CD4-positive, alpha-beta T cell (primary cell): ENCODE measurements around the gene RAD9A. TPM values are rescaled to one million over a fixed set of nuclear protein-coding genes. Genes with fewer than 3 reads are reported as not detected.

Experiments
- ATAC-seq: fragments of 200-7000 bp; cut with Tn5 transposase; one replicate; pipeline ENCODE4 v1.10.0; 2022; ENCODE audit warnings: mild to moderate bottlenecking; ENCODE audit not compliant: poor library complexity
- CTCF ChIA-PET: fragments of 350-600 bp; sonication (Branson Sonifier 250); formaldehyde crosslinking; loops from one replicate; lab custom pipeline; 2021; ENCODE audit warnings: antibody characterized with exemption, inconsistent platforms; lab: Charles Lee
- POLR2A ChIA-PET: fragments of 350-600 bp; sonication (Branson Sonifier 250); formaldehyde crosslinking; loops from one replicate; lab custom pipeline; 2021; ENCODE audit warnings: antibody characterized with exemption, inconsistent platforms; lab: Charles Lee
- DNase-seq, 14 experiments: peaks; one replicate each; pipeline ENCODE4 v3.0.0-alpha.2; 2013 to 2020; ENCODE audit warnings: mixed read lengths in 2 of 14
- H3K27ac ChIP-seq, 2 donors: one replicate each; pipeline versions ENCODE4 v1.5.1 to v1.7.0; 2013; ENCODE audit warnings: low read length in 2 of 2, low read depth in 1 of 2, mild to moderate bottlenecking in 1 of 2
- H3K27me3 ChIP-seq, 2 experiments: 1 replicate in 1 of 2; 2 replicates in 1 of 2; pipeline versions ENCODE4 v1.6.1 to v1.7.0; 2013; ENCODE audit warnings: low read length in 2 of 2, control low read depth in 1 of 2, mild to moderate bottlenecking in 1 of 2, moderate library complexity in 1 of 2; ENCODE audit not compliant: insufficient read depth in 2 of 2, control insufficient read depth in 1 of 2
- H3K36me3 ChIP-seq: one replicate; pipeline ENCODE4 v1.6.1; 2013; ENCODE audit warnings: low read length, control low read depth; ENCODE audit not compliant: insufficient read depth
- H3K4me1 ChIP-seq: one replicate; pipeline ENCODE4 v1.6.1; 2013; ENCODE audit warnings: low read length, control low read depth; ENCODE audit not compliant: insufficient read depth
- H3K4me3 ChIP-seq: one replicate; pipeline ENCODE4 v1.5.1; 2013; ENCODE audit warnings: mild to moderate bottlenecking, low read length, moderate library complexity
- H3K9me3 ChIP-seq, 2 experiments: 1 replicate in 1 of 2; 2 replicates in 1 of 2; pipeline versions ENCODE4 v1.6.1 to v1.7.0; 2013; ENCODE audit warnings: low read length in 2 of 2, mild to moderate bottlenecking in 2 of 2, control low read depth in 1 of 2, moderate library complexity in 1 of 2; ENCODE audit not compliant: control insufficient read depth in 1 of 2, insufficient read depth in 1 of 2
- H3K27ac Mint-ChIP-seq: one replicate; pipeline ENCODE4 v1.8.0; 2020; ENCODE audit warnings: mixed read lengths
- H3K27me3 Mint-ChIP-seq: one replicate; pipeline ENCODE4 v1.8.0; 2021; ENCODE audit warnings: mixed read lengths
- H3K36me3 Mint-ChIP-seq: one replicate; pipeline ENCODE4 v1.8.0; 2021; ENCODE audit warnings: low read depth, mixed read lengths
- H3K4me1 Mint-ChIP-seq: one replicate; pipeline ENCODE4 v1.8.0; 2021; ENCODE audit warnings: low read depth, mixed read lengths
- H3K4me3 Mint-ChIP-seq: one replicate; pipeline ENCODE4 v1.8.0; 2020; ENCODE audit warnings: mild to moderate bottlenecking, mixed read lengths
- H3K9me3 Mint-ChIP-seq: one replicate; pipeline ENCODE4 v1.8.0; 2020; ENCODE audit warnings: mixed read lengths
- CTCF ChIP-seq: fragments of 200-600 bp; IDR thresholded peaks from one replicate; pipeline ENCODE4 v1.8.0; 2022; ENCODE audit warnings: antibody characterized with exemption, mild to moderate bottlenecking
- intact Hi-C, 2 experiments: fragments of 100-400 bp; cut with DNase I in 1 of 2; cut with micrococcal nuclease in 1 of 2; formaldehyde crosslinking; loops; one replicate each; pipeline versions ENCODE4 v1.15.1 to v1.9.0; 2023 to 2025; cut with DNase I, micrococcal nuclease
- total RNA-seq, 174 experiments: library from RNA in 2 of 174; stranded (reverse) in 2 of 174; gene quantifications; one replicate each; pipeline ENCODE4 v1.2.3 and lab custom pipeline; 2021 to 2026

The RAD9A gene
- total RNA-seq, 2 experiments from 2014 or later = 19.3 to 20.3 TPM

GRCh38 chr11:67418476-67419281 lies 26.9 kb downstream of the RAD9A start:
- Mint-ChIP-seq H3K27ac (peak overlapping the region; percentile 94), H3K9me3 (no peaks in the 10 kb centered on the region), H3K4me3 (peak overlapping the region; percentile 90), H3K4me1 (peaks cover 63% of the 10 kb centered on the region), H3K27me3 (no peaks in the 10 kb centered on the region), H3K36me3 (peaks cover 4% of the 10 kb centered on the region)
- ChIA-PET POLR2A (interaction anchor here (0.6 to 12.5 kb wide), 18 partner anchors 11 to 179 kb away, joined by 3 to 411 read pairs (median 4); partner anchors contain the start of genes AIP, CORO1B, POLD4 and PPP1CA), CTCF (interaction anchor here (6.0 kb wide), 1 partner anchor 15 kb away, joined by 46 read pairs; the partner anchor contains the start of genes PPP1CA and TBC1D10C)
- ATAC-seq (peak; percentile 9), DNase-seq (peak in 10 of 14 experiments; percentile 39 to 70 (median 52))
- intact Hi-C loops = loop anchor here in 1 of 2 experiments (5.0 kb wide), 3 partner anchors 49 to 89 kb away; partner anchors contain the start of genes AIP, CDK2AP2, PITPNM1 and TMEM134
- Histone ChIP-seq H3K4me1 (peaks cover 72% of the 10 kb centered on the region), H3K27me3 (no peaks in the 10 kb centered on the region), H3K36me3 (no peaks in the 10 kb centered on the region), H3K9me3 (no peaks in the 10 kb centered on the region), H3K27ac (peak overlapping the region; percentile 52 to 79), H3K4me3 (peak overlapping the region; percentile 50)
- no peak for TF ChIP-seq CTCF

- peak overlapping the region; percentile 52 to 79 for H3K27ac ChIP-seq
- peak overlapping the region; percentile 94 for H3K27ac Mint-ChIP-seq
- no peaks in the 10 kb centered on the region for H3K36me3 ChIP-seq
- ChIA-PET POLR2A (interaction anchor here (0.7 to 12.5 kb wide), 18 partner anchors 8 to 69 kb away, joined by 3 to 411 read pairs (median 4); partner anchors contain the start of genes AIP, CORO1B, POLD4 and PPP1CA), CTCF (interaction anchor here (1.3 to 6.0 kb wide), 3 partner anchors 16 to 21 kb away, joined by 3 to 46 read pairs (median 4); partner anchors contain the start of genes PPP1CA, PTPRCAP and TBC1D10C)
- H3K4me3 ChIP-seq = peak overlapping the region; percentile 50
- no peaks in the 10 kb centered on the region for H3K9me3 Mint-ChIP-seq
- TF ChIP-seq CTCF = no peak
- peaks cover 62% of the 10 kb centered on the region for H3K4me1 Mint-ChIP-seq
- no peaks in the 10 kb centered on the region for H3K27me3 Mint-ChIP-seq
- no peaks in the 10 kb centered on the region for H3K27me3 ChIP-seq
- H3K4me1 ChIP-seq = peaks cover 68% of the 10 kb centered on the region
- H3K36me3 Mint-ChIP-seq = peaks cover 4% of the 10 kb centered on the region
- intact Hi-C loops = loop anchor here (2.0 to 5.0 kb wide), 5 partner anchors 15 to 88 kb away; partner anchors contain the start of genes AIP (in 1 of the 2), CDK2AP2 (in 1 of the 2), PITPNM1 (in 1 of the 2) and POLD4 (in 1 of the 2)
- peak overlapping the region; percentile 90 for H3K4me3 Mint-ChIP-seq
- DNase-seq (peak in 2 of 14 experiments; percentile 6 to 52), ATAC-seq (no peak)
- H3K9me3 ChIP-seq = no peaks in the 10 kb centered on the region
These were observed 27.7 kb downstream of the RAD9A start for GRCh38 chr11:67419325-67420049.
